GM23338 (cell line): ENCODE results near the gene SHROOM2. TPM values are rescaled to one million over a fixed set of nuclear protein-coding genes. Genes with fewer than 3 reads are reported as not detected.

ENCODE experiments used
- ATAC-seq: fragments of 200-7000 bp; cut with Tn5 transposase; 3 replicates; pipeline ENCODE4 v1.9.1; 2020
- DNase-seq: peaks from one replicate; pipeline ENCODE4 v3.0.0-alpha.2; 2015; ENCODE audit warnings: low spot score
- H2AFZ ChIP-seq: fragments of 200-600 bp; sonication (generic); 2 replicates; pipeline ENCODE4 v1.8.0; 2016; ENCODE audit warnings: antibody characterized with exemption, mild to moderate bottlenecking, moderate library complexity
- H3F3A ChIP-seq: fragments of 200-600 bp; sonication (generic); replicated peaks from 2 replicates; pipeline ENCODE4 v1.8.0; 2017; ENCODE audit warnings: antibody characterized with exemption, mixed run types, low read depth
- H3K27ac ChIP-seq: fragments of 200-600 bp; sonication (generic); 2 replicates; pipeline ENCODE4 v1.6.1; 2016; ENCODE audit warnings: low read depth
- H3K27me3 ChIP-seq: fragments of 200-600 bp; sonication (generic); 2 replicates; pipeline ENCODE4 v1.8.0; 2016; ENCODE audit warnings: mild to moderate bottlenecking, mixed run types, moderate library complexity; ENCODE audit not compliant: insufficient read depth
- H3K36me3 ChIP-seq: fragments of 200-600 bp; sonication (generic); 2 replicates; pipeline ENCODE4 v1.8.0; 2016; ENCODE audit warnings: mild to moderate bottlenecking; ENCODE audit not compliant: insufficient read depth
- H3K4me1 ChIP-seq: fragments of 200-600 bp; sonication (generic); 2 replicates; pipeline ENCODE4 v1.8.0; 2016; ENCODE audit warnings: mild to moderate bottlenecking, moderate library complexity; ENCODE audit not compliant: insufficient read depth
- H3K4me2 ChIP-seq: fragments of 200-600 bp; sonication (generic); 2 replicates; pipeline ENCODE4 v1.7.1; 2017; ENCODE audit warnings: mixed run types
- H3K4me3 ChIP-seq: fragments of 200-600 bp; sonication (generic); 2 replicates; pipeline ENCODE4 v1.6.1; 2016; ENCODE audit warnings: mixed run types
- H3K79me2 ChIP-seq: fragments of 200-600 bp; sonication (generic); replicated peaks from 2 replicates; pipeline ENCODE4 v1.8.0; 2017; ENCODE audit warnings: mild to moderate bottlenecking; ENCODE audit not compliant: insufficient read depth
- H3K9me2 ChIP-seq: fragments of 200-600 bp; sonication (generic); 2 replicates; pipeline ENCODE4 v1.8.0; 2017; ENCODE audit not compliant: insufficient read depth
- H4K20me1 ChIP-seq: fragments of 200-600 bp; sonication (generic); replicated peaks from 2 replicates; pipeline ENCODE4 v1.8.0; 2017; ENCODE audit warnings: mild to moderate bottlenecking; ENCODE audit not compliant: insufficient read depth
- H3K27ac Mint-ChIP-seq: 2 replicates; pipeline ENCODE4 v1.8.0; 2020; ENCODE audit warnings: inconsistent platforms, mild to moderate bottlenecking, moderate library complexity, mixed read lengths
- H3K27me3 Mint-ChIP-seq: 3 replicates; pipeline ENCODE4 v1.8.0; 2022; ENCODE audit warnings: low read depth, mild to moderate bottlenecking, moderate library complexity, mixed read lengths, inconsistent platforms; ENCODE audit not compliant: insufficient read depth, poor library complexity
- H3K36me3 Mint-ChIP-seq: 3 replicates; pipeline ENCODE4 v1.8.0; 2021; ENCODE audit warnings: low read depth, mild to moderate bottlenecking, inconsistent platforms, moderate library complexity, mixed read lengths
- H3K4me1 Mint-ChIP-seq: 3 replicates; pipeline ENCODE4 v1.8.0; 2020; ENCODE audit warnings: mild to moderate bottlenecking, inconsistent platforms, mixed read lengths
- H3K4me3 Mint-ChIP-seq: 3 replicates; pipeline ENCODE4 v1.8.0; 2021; ENCODE audit warnings: moderate library complexity, mild to moderate bottlenecking, inconsistent platforms, mixed read lengths
- H3K9me3 Mint-ChIP-seq: 3 replicates; pipeline ENCODE4 v1.8.0; 2020; ENCODE audit warnings: moderate library complexity, mild to moderate bottlenecking, inconsistent platforms, mixed read lengths
- CREB1 ChIP-seq: fragments of 250-450 bp; sonication (Bioruptor Pico); IDR thresholded peaks from 2 replicates; pipeline ENCODE4 v1.5.0; 2020; ENCODE audit warnings: low read depth, mild to moderate bottlenecking, moderate library complexity
- EZH2phosphoT487 ChIP-seq: fragments of 200-600 bp; sonication (generic); IDR thresholded peaks from one replicate; pipeline ENCODE4 v1.8.1; 2018; ENCODE audit warnings: antibody characterized with exemption; ENCODE audit not compliant: unreplicated experiment
- NANOG ChIP-seq: IDR thresholded peaks from 2 replicates; pipeline ENCODE4 v1.6.1; 2016; ENCODE audit warnings: antibody characterized with exemption, borderline replicate concordance
- POLR2AphosphoS5 ChIP-seq: IDR thresholded peaks from 2 replicates; pipeline ENCODE4 v1.6.1; 2016; ENCODE audit warnings: antibody characterized with exemption, low read depth
- STAT1 ChIP-seq: IDR thresholded peaks from one replicate; pipeline ENCODE4 v1.6.1; 2016; ENCODE audit warnings: antibody characterized with exemption; ENCODE audit not compliant: unreplicated experiment
- ZNF114 ChIP-seq: fragments of 250-450 bp; sonication (Bioruptor Pico); IDR thresholded peaks from 2 replicates; pipeline ENCODE4 v1.5.0; 2020; ENCODE audit warnings: mild to moderate bottlenecking, moderate library complexity
- polyA plus RNA-seq: library from polyadenylated mRNA; unstranded; fragments of >200 nt; fragmentation: Nextera tagmentation; extraction: Ambion mirVana; gene quantifications from 2 replicates; pipeline ENCODE4 v1.2.1, GENCODE V29; 2016
- total RNA-seq: library from RNA; depleted of rRNA; stranded (reverse); fragments of >200 nt; shearing (Covaris generic); gene quantifications from 2 replicates; pipeline ENCODE4 v1.2.3, GENCODE V29; 2014
- TF ChIP-seq, protein P1 (sequence below): IDR thresholded peaks from 2 replicates; pipeline ENCODE4 v1.6.1; 2016; ENCODE audit warnings: antibody characterized with exemption
- TF ChIP-seq, protein P2 (sequence below): fragments of 250-450 bp; sonication (Bioruptor Pico); IDR thresholded peaks from 2 replicates; pipeline ENCODE4 v1.5.0; 2020; ENCODE audit warnings: mild to moderate bottlenecking, moderate library complexity
- TF ChIP-seq, protein P3 (sequence below): IDR thresholded peaks from one replicate; pipeline ENCODE4 v1.6.1; 2018; ENCODE audit warnings: antibody characterized with exemption; ENCODE audit not compliant: unreplicated experiment
- TF ChIP-seq, protein P4 (sequence below), 2 experiments: fragments of 200-600 bp in 1 of 2; sonication (generic) in 1 of 2; conservative IDR thresholded peaks; 2 replicates each; pipeline versions ENCODE4 v1.5.1 to v1.6.1; 2016 to 2017; ENCODE audit warnings: antibody characterized with exemption in 2 of 2, low read depth in 2 of 2, mild to moderate bottlenecking in 2 of 2, moderate library complexity in 1 of 2

The SHROOM2 gene
- total and polyA plus RNA-seq, 2 experiments from 2014 or later = 3.5 to 15.8 TPM

DNA sequence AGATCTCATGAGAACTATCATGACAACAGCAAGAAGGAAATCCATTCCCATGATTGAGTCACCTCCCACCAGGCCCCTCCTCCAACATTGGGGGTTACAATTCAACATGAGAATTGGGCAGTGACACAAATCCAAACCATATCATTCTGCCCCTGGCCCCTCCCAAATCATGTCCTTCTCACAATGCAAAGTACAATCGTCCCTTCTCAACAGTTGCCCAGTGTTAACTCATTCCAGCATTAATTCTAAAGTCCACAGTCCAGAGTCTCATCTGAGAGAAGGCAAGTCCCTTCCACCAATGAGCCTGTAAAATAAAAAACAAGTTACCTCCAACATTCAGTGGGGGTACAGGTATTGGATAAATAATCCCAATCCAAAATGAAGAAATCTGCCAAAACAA lies 166.1 kb downstream of the SHROOM2 start:
- ATAC-seq = no peak
- no peaks in the 10 kb centered on the region for H3F3A ChIP-seq

More for the DNA sequence above, 166.1 kb downstream of the SHROOM2 start:
- no peak overlapping the region for H3K4me2 ChIP-seq
- H3K36me3 ChIP-seq = no peaks in the 10 kb centered on the region; the same call in 1 of the 2 replicates
- H3K9me2 ChIP-seq = no peaks in the 10 kb centered on the region
- no peak overlapping the region for H3K4me3 Mint-ChIP-seq
- H3K9me3 Mint-ChIP-seq = peaks cover 15% of the 10 kb centered on the region
- no peaks in the 10 kb centered on the region for H3K27me3 ChIP-seq
- no peaks in the 10 kb centered on the region for H3K79me2 ChIP-seq
- peaks cover 3% of the 10 kb centered on the region for H3K27me3 Mint-ChIP-seq
- no peak overlapping the region for H3K27ac Mint-ChIP-seq
- no peak overlapping the region for H3K27ac ChIP-seq
- H3K4me3 ChIP-seq = no peak overlapping the region
- peaks cover 3% of the 10 kb centered on the region; the same call in 1 of the 3 replicates for H3K4me1 Mint-ChIP-seq
- no peak overlapping the region for H2AFZ ChIP-seq
- peaks cover 29% of the 10 kb centered on the region for H3K36me3 Mint-ChIP-seq
- no peak for DNase-seq
- H4K20me1 ChIP-seq = no peaks in the 10 kb centered on the region
- no peaks in the 10 kb centered on the region for H3K4me1 ChIP-seq
- TF ChIP-seq CREB1 (CRISPR knock-in tag) = no peak
- no peak for TF ChIP-seq EZH2phosphoT487
- TF ChIP-seq, protein P1, sequence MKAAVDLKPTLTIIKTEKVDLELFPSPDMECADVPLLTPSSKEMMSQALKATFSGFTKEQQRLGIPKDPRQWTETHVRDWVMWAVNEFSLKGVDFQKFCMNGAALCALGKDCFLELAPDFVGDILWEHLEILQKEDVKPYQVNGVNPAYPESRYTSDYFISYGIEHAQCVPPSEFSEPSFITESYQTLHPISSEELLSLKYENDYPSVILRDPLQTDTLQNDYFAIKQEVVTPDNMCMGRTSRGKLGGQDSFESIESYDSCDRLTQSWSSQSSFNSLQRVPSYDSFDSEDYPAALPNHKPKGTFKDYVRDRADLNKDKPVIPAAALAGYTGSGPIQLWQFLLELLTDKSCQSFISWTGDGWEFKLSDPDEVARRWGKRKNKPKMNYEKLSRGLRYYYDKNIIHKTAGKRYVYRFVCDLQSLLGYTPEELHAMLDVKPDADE = no peak
- TF ChIP-seq, protein P2, sequence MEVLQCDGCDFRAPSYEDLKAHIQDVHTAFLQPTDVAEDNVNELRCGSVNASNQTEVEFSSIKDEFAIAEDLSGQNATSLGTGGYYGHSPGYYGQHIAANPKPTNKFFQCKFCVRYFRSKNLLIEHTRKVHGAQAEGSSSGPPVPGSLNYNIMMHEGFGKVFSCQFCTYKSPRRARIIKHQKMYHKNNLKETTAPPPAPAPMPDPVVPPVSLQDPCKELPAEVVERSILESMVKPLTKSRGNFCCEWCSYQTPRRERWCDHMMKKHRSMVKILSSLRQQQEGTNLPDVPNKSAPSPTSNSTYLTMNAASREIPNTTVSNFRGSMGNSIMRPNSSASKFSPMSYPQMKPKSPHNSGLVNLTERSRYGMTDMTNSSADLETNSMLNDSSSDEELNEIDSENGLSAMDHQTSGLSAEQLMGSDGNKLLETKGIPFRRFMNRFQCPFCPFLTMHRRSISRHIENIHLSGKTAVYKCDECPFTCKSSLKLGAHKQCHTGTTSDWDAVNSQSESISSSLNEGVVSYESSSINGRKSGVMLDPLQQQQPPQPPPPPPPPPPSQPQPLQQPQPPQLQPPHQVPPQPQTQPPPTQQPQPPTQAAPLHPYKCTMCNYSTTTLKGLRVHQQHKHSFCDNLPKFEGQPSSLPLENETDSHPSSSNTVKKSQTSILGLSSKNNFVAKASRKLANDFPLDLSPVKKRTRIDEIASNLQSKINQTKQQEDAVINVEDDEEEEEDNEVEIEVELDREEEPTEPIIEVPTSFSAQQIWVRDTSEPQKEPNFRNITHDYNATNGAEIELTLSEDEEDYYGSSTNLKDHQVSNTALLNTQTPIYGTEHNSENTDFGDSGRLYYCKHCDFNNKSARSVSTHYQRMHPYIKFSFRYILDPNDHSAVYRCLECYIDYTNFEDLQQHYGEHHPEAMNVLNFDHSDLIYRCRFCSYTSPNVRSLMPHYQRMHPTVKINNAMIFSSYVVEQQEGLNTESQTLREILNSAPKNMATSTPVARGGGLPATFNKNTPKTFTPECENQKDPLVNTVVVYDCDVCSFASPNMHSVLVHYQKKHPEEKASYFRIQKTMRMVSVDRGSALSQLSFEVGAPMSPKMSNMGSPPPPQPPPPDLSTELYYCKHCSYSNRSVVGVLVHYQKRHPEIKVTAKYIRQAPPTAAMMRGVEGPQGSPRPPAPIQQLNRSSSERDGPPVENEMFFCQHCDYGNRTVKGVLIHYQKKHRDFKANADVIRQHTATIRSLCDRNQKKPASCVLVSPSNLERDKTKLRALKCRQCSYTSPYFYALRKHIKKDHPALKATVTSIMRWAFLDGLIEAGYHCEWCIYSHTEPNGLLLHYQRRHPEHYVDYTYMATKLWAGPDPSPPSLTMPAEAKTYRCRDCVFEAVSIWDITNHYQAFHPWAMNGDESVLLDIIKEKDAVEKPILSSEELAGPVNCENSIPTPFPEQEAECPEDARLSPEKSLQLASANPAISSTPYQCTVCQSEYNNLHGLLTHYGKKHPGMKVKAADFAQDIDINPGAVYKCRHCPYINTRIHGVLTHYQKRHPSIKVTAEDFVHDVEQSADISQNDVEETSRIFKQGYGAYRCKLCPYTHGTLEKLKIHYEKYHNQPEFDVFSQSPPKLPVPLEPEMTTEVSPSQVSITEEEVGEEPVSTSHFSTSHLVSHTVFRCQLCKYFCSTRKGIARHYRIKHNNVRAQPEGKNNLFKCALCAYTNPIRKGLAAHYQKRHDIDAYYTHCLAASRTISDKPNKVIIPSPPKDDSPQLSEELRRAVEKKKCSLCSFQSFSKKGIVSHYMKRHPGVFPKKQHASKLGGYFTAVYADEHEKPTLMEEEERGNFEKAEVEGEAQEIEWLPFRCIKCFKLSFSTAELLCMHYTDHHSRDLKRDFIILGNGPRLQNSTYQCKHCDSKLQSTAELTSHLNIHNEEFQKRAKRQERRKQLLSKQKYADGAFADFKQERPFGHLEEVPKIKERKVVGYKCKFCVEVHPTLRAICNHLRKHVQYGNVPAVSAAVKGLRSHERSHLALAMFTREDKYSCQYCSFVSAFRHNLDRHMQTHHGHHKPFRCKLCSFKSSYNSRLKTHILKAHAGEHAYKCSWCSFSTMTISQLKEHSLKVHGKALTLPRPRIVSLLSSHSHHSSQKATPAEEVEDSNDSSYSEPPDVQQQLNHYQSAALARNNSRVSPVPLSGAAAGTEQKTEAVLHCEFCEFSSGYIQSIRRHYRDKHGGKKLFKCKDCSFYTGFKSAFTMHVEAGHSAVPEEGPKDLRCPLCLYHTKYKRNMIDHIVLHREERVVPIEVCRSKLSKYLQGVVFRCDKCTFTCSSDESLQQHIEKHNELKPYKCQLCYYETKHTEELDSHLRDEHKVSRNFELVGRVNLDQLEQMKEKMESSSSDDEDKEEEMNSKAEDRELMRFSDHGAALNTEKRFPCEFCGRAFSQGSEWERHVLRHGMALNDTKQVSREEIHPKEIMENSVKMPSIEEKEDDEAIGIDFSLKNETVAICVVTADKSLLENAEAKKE = no peak
- no peak for TF ChIP-seq POLR2AphosphoS5
- TF ChIP-seq, protein P3, sequence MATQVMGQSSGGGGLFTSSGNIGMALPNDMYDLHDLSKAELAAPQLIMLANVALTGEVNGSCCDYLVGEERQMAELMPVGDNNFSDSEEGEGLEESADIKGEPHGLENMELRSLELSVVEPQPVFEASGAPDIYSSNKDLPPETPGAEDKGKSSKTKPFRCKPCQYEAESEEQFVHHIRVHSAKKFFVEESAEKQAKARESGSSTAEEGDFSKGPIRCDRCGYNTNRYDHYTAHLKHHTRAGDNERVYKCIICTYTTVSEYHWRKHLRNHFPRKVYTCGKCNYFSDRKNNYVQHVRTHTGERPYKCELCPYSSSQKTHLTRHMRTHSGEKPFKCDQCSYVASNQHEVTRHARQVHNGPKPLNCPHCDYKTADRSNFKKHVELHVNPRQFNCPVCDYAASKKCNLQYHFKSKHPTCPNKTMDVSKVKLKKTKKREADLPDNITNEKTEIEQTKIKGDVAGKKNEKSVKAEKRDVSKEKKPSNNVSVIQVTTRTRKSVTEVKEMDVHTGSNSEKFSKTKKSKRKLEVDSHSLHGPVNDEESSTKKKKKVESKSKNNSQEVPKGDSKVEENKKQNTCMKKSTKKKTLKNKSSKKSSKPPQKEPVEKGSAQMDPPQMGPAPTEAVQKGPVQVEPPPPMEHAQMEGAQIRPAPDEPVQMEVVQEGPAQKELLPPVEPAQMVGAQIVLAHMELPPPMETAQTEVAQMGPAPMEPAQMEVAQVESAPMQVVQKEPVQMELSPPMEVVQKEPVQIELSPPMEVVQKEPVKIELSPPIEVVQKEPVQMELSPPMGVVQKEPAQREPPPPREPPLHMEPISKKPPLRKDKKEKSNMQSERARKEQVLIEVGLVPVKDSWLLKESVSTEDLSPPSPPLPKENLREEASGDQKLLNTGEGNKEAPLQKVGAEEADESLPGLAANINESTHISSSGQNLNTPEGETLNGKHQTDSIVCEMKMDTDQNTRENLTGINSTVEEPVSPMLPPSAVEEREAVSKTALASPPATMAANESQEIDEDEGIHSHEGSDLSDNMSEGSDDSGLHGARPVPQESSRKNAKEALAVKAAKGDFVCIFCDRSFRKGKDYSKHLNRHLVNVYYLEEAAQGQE = no peak
- TF ChIP-seq STAT1 = no peak
- TF ChIP-seq ZNF114 (CRISPR knock-in tag) = no peak
- TF ChIP-seq, protein P4, sequence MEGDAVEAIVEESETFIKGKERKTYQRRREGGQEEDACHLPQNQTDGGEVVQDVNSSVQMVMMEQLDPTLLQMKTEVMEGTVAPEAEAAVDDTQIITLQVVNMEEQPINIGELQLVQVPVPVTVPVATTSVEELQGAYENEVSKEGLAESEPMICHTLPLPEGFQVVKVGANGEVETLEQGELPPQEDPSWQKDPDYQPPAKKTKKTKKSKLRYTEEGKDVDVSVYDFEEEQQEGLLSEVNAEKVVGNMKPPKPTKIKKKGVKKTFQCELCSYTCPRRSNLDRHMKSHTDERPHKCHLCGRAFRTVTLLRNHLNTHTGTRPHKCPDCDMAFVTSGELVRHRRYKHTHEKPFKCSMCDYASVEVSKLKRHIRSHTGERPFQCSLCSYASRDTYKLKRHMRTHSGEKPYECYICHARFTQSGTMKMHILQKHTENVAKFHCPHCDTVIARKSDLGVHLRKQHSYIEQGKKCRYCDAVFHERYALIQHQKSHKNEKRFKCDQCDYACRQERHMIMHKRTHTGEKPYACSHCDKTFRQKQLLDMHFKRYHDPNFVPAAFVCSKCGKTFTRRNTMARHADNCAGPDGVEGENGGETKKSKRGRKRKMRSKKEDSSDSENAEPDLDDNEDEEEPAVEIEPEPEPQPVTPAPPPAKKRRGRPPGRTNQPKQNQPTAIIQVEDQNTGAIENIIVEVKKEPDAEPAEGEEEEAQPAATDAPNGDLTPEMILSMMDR (conservative IDR thresholded peaks at IDR 0.05; ENCODE audit: low read depth in 2 of 2) = no peak
- TF ChIP-seq NANOG = no peak
